ENCODE data around the gene KCNQ5.

Gene KCNQ5

GRCh38 chr6:72716916-72717315 lies 95.1 kb downstream of the KCNQ5 start (continued):
- TF ChIP-seq ELK4 (IDR thresholded peaks at IDR 0.05; ENCODE audit: borderline replicate concordance, low read depth, low read length), result no peak
- no peak for TF ChIP-seq ZSCAN18 (tag by site-specific recombination; IDR thresholded peaks at IDR 0.05)

- Histone ChIP-seq H3K9me3 (ENCODE audit: control insufficient read depth, insufficient read depth, low read depth, low read length) (no peaks in the 10 kb centered on the region), H3K4me3 (ENCODE audit: low read depth, low read length) (no peak overlapping the region), H3K36me3 (ENCODE audit: control insufficient read depth in 2 of 2, insufficient read depth in 1 of 2, low read length in 2 of 2) (no peaks in the 10 kb centered on the region), H3K27ac (ENCODE audit: extremely low read depth, low read depth, low read length) (no peak overlapping the region), H3K4me1 (ENCODE audit: control insufficient read depth, insufficient read depth, low read length) (no peaks in the 10 kb centered on the region)
- ChIA-PET CTCF (no interaction called here), POLR2A (no interaction called here)
- TF ChIP-seq OVOL3 (tag by site-specific recombination; IDR thresholded peaks at IDR 0.05) (no peak), ZEB2 (tag by site-specific recombination; IDR thresholded peaks at IDR 0.05) (no peak), ZBTB10 (tag by site-specific recombination; IDR thresholded peaks at IDR 0.05) (no peak), ZBTB48 (tag by site-specific recombination; IDR thresholded peaks at IDR 0.05) (no peak), ZNF585B (tag by site-specific recombination; IDR thresholded peaks at IDR 0.05) (no peak), ZNF354C (tag by site-specific recombination; IDR thresholded peaks at IDR 0.05; ENCODE audit: borderline replicate concordance, low read depth) (no peak), ZNF830 (tag by site-specific recombination; IDR thresholded peaks at IDR 0.05; ENCODE audit: low read depth) (no peak), ZNF677 (tag by site-specific recombination; IDR thresholded peaks at IDR 0.05) (no peak), GLIS2 (tag by site-specific recombination; IDR thresholded peaks at IDR 0.05) (no peak), ATF2 (tag by site-specific recombination; IDR thresholded peaks at IDR 0.05; ENCODE audit: low read depth) (no peak), ZBTB8A (tag by site-specific recombination; IDR thresholded peaks at IDR 0.05) (no peak), ZBTB11 (tag by site-specific recombination; conservative IDR thresholded peaks at IDR 0.05; ENCODE audit: low read depth) (no peak), ZNF335 (tag by site-specific recombination; conservative IDR thresholded peaks at IDR 0.05) (no peak)
- TF ChIP-seq, protein P1, sequence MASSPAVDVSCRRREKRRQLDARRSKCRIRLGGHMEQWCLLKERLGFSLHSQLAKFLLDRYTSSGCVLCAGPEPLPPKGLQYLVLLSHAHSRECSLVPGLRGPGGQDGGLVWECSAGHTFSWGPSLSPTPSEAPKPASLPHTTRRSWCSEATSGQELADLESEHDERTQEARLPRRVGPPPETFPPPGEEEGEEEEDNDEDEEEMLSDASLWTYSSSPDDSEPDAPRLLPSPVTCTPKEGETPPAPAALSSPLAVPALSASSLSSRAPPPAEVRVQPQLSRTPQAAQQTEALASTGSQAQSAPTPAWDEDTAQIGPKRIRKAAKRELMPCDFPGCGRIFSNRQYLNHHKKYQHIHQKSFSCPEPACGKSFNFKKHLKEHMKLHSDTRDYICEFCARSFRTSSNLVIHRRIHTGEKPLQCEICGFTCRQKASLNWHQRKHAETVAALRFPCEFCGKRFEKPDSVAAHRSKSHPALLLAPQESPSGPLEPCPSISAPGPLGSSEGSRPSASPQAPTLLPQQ (tag by site-specific recombination; IDR thresholded peaks at IDR 0.05), result no peak
- TF ChIP-seq, protein P2, sequence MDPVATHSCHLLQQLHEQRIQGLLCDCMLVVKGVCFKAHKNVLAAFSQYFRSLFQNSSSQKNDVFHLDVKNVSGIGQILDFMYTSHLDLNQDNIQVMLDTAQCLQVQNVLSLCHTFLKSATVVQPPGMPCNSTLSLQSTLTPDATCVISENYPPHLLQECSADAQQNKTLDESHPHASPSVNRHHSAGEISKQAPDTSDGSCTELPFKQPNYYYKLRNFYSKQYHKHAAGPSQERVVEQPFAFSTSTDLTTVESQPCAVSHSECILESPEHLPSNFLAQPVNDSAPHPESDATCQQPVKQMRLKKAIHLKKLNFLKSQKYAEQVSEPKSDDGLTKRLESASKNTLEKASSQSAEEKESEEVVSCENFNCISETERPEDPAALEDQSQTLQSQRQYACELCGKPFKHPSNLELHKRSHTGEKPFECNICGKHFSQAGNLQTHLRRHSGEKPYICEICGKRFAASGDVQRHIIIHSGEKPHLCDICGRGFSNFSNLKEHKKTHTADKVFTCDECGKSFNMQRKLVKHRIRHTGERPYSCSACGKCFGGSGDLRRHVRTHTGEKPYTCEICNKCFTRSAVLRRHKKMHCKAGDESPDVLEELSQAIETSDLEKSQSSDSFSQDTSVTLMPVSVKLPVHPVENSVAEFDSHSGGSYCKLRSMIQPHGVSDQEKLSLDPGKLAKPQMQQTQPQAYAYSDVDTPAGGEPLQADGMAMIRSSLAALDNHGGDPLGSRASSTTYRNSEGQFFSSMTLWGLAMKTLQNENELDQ (tag by site-specific recombination; IDR thresholded peaks at IDR 0.05; ENCODE audit: low read depth), result no peak
- TF ChIP-seq, protein P3, sequence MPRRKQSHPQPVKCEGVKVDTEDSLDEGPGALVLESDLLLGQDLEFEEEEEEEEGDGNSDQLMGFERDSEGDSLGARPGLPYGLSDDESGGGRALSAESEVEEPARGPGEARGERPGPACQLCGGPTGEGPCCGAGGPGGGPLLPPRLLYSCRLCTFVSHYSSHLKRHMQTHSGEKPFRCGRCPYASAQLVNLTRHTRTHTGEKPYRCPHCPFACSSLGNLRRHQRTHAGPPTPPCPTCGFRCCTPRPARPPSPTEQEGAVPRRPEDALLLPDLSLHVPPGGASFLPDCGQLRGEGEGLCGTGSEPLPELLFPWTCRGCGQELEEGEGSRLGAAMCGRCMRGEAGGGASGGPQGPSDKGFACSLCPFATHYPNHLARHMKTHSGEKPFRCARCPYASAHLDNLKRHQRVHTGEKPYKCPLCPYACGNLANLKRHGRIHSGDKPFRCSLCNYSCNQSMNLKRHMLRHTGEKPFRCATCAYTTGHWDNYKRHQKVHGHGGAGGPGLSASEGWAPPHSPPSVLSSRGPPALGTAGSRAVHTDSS (tag by site-specific recombination; IDR thresholded peaks at IDR 0.05), result no peak
Measured at GRCh38 chr6:72720464-72720863, 98.6 kb downstream of the KCNQ5 start.

All from HEK293 (cell line).